ENCODE data around the gene PLA2G4F.

PLA2G4F gene

GRCh38 chr15:42146551-42147430 is 9.6 kb downstream of the PLA2G4F start:
- DNase-seq (ENCODE audit: low read depth) = no peak

- DNase-seq (ENCODE audit: low read depth) = no peak
Observed at GRCh38 chr15:42145546-42146455, 10.6 kb downstream of the PLA2G4F start.

- DNase-seq (ENCODE audit: low read depth) = no peak
Observed at GRCh38 chr15:42144841-42145375, 11.5 kb downstream of the PLA2G4F start.

GRCh38 chr15:42143866-42144625 is 12.4 kb downstream of the PLA2G4F start:
- no peak for DNase-seq (ENCODE audit: low read depth)

- DNase-seq (ENCODE audit: low read depth) = no peak
Observed at GRCh38 chr15:42143356-42143755, 13.1 kb downstream of the PLA2G4F start.

GRCh38 chr15:42141795-42142667 is 14.4 kb downstream of the PLA2G4F start:
- DNase-seq (ENCODE audit: low read depth) = no peak

- DNase-seq (ENCODE audit: low read depth) = no peak
Observed at GRCh38 chr15:42141246-42141645, 15.2 kb downstream of the PLA2G4F start.

GRCh38 chr15:42140383-42141070 is 15.9 kb downstream of the PLA2G4F start:
- no peak for DNase-seq (ENCODE audit: low read depth)

- DNase-seq (ENCODE audit: low read depth) = no peak
Observed at GRCh38 chr15:42139596-42139995, 16.8 kb downstream of the PLA2G4F start.

GRCh38 chr15:42138968-42139386 is 17.5 kb downstream of the PLA2G4F start:
- no peak for DNase-seq (ENCODE audit: low read depth)

GRCh38 chr15:42138411-42138810 is 18.0 kb downstream of the PLA2G4F start:
- DNase-seq (ENCODE audit: low read depth) = no peak

GRCh38 chr15:42137461-42138261 is 18.8 kb downstream of the PLA2G4F start:
- no peak for DNase-seq (ENCODE audit: low read depth)

GRCh38 chr15:42136513-42136912 is 19.9 kb downstream of the PLA2G4F start:
- no peak for DNase-seq (ENCODE audit: low read depth)

GRCh38 chr15:42135351-42135750 is 21.1 kb downstream of the PLA2G4F start:
- no peak for DNase-seq (ENCODE audit: low read depth)

- DNase-seq (ENCODE audit: low read depth) = no peak
Observed at GRCh38 chr15:42134617-42135245, 21.7 kb downstream of the PLA2G4F start.

- DNase-seq (ENCODE audit: low read depth) = peak; percentile 29
Observed at GRCh38 chr15:42133886-42134502, 22.4 kb downstream of the PLA2G4F start.

GRCh38 chr15:42133356-42133755 is 23.1 kb downstream of the PLA2G4F start:
- DNase-seq (ENCODE audit: low read depth) = no peak
